Measurements from ENCODE around the gene IL32.
A peak's percentile ranks its signal among the peaks of the same experiment; 100 is the strongest.

Gene IL32

GRCh38 chr16:3112058-3112880 lies 46.8 kb downstream of the IL32 start, which contains the start of gene ZNF205 (continued):
- TF ChIP-seq HOXA7 (CRISPR knock-in tag; IDR thresholded peaks at IDR 0.05; ENCODE audit: borderline replicate concordance), result no peak
- TF ChIP-seq ZNF571 (tag by site-specific recombination; IDR thresholded peaks at IDR 0.05), result no peak
- peak; percentile 86 for TF ChIP-seq ZNF76 (tag by site-specific recombination; IDR thresholded peaks at IDR 0.05; ENCODE audit: borderline replicate concordance, low read depth)
- peak; percentile 62 for TF ChIP-seq KLF1 (tag by site-specific recombination; IDR thresholded peaks at IDR 0.05)
- TF ChIP-seq, protein P1, sequence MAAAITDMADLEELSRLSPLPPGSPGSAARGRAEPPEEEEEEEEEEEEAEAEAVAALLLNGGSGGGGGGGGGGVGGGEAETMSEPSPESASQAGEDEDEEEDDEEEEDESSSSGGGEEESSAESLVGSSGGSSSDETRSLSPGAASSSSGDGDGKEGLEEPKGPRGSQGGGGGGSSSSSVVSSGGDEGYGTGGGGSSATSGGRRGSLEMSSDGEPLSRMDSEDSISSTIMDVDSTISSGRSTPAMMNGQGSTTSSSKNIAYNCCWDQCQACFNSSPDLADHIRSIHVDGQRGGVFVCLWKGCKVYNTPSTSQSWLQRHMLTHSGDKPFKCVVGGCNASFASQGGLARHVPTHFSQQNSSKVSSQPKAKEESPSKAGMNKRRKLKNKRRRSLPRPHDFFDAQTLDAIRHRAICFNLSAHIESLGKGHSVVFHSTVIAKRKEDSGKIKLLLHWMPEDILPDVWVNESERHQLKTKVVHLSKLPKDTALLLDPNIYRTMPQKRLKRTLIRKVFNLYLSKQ (tag by site-specific recombination; IDR thresholded peaks at IDR 0.05; ENCODE audit: borderline replicate concordance), result no peak
- TF ChIP-seq PRDM10 (tag by site-specific recombination; IDR thresholded peaks at IDR 0.05), result peak; percentile 93
- no peak for TF ChIP-seq ZNF747 (tag by site-specific recombination; IDR thresholded peaks at IDR 0.05)
- no peak for TF ChIP-seq ZNF514 (tag by site-specific recombination; IDR thresholded peaks at IDR 0.05)
- 0 out of 2 replicates have a peak, but pooled peaks have one; percentile 18 for TF ChIP-seq ZNF10 (tag by site-specific recombination; IDR thresholded peaks at IDR 0.05)
- no peak for TF ChIP-seq ZNF239 (tag by site-specific recombination; IDR thresholded peaks at IDR 0.05)
- peak; percentile 86 for TF ChIP-seq GLIS2 (tag by site-specific recombination; IDR thresholded peaks at IDR 0.05)
- TF ChIP-seq, protein P2, sequence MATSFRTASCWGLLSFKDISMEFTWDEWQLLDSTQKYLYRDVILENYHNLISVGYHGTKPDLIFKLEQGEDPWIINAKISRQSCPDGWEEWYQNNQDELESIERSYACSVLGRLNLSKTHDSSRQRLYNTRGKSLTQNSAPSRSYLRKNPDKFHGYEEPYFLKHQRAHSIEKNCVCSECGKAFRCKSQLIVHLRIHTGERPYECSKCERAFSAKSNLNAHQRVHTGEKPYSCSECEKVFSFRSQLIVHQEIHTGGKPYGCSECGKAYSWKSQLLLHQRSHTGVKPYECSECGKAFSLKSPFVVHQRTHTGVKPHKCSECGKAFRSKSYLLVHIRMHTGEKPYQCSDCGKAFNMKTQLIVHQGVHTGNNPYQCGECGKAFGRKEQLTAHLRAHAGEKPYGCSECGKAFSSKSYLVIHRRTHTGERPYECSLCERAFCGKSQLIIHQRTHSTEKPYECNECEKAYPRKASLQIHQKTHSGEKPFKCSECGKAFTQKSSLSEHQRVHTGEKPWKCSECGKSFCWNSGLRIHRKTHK (tag by site-specific recombination; IDR thresholded peaks at IDR 0.05), result no peak
- TF ChIP-seq ZNF423 (tag by site-specific recombination; IDR thresholded peaks at IDR 0.05), result no peak
- TF ChIP-seq KLF10 (tag by site-specific recombination; IDR thresholded peaks at IDR 0.05), result peak; percentile 69
- TF ChIP-seq ZIC2 (tag by site-specific recombination; IDR thresholded peaks at IDR 0.05), result peak; percentile 51
- TF ChIP-seq, protein P3, sequence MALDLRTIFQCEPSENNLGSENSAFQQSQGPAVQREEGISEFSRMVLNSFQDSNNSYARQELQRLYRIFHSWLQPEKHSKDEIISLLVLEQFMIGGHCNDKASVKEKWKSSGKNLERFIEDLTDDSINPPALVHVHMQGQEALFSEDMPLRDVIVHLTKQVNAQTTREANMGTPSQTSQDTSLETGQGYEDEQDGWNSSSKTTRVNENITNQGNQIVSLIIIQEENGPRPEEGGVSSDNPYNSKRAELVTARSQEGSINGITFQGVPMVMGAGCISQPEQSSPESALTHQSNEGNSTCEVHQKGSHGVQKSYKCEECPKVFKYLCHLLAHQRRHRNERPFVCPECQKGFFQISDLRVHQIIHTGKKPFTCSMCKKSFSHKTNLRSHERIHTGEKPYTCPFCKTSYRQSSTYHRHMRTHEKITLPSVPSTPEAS (tag by site-specific recombination; IDR thresholded peaks at IDR 0.05), result peak; percentile 52; the same call in 1 of the 2 replicates
- TF ChIP-seq WT1 (tag by site-specific recombination; IDR thresholded peaks at IDR 0.05), result peak; percentile 56
- TF ChIP-seq, protein P4, sequence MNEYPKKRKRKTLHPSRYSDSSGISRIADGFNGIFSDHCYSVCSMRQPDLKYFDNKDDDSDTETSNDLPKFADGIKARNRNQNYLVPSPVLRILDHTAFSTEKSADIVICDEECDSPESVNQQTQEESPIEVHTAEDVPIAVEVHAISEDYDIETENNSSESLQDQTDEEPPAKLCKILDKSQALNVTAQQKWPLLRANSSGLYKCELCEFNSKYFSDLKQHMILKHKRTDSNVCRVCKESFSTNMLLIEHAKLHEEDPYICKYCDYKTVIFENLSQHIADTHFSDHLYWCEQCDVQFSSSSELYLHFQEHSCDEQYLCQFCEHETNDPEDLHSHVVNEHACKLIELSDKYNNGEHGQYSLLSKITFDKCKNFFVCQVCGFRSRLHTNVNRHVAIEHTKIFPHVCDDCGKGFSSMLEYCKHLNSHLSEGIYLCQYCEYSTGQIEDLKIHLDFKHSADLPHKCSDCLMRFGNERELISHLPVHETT (tag by site-specific recombination; IDR thresholded peaks at IDR 0.05), result peak; percentile 89
- no peak for TF ChIP-seq ZNF114 (tag by site-specific recombination; IDR thresholded peaks at IDR 0.05)
- TF ChIP-seq KLF16 (tag by site-specific recombination; IDR thresholded peaks at IDR 0.05), result peak; percentile 96
- TF ChIP-seq, protein P5, sequence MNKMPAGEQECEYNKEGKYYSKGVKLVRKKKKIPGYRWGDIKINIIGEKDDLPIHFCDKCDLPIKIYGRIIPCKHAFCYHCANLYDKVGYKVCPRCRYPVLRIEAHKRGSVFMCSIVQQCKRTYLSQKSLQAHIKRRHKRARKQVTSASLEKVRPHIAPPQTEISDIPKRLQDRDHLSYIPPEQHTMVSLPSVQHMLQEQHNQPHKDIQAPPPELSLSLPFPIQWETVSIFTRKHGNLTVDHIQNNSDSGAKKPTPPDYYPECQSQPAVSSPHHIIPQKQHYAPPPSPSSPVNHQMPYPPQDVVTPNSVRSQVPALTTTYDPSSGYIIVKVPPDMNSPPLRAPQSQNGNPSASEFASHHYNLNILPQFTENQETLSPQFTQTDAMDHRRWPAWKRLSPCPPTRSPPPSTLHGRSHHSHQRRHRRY (tag by site-specific recombination; IDR thresholded peaks at IDR 0.05), result no peak
- no peak for TF ChIP-seq SETDB1 (IDR thresholded peaks at IDR 0.05; ENCODE audit: insufficient read length, low read length)
- TF ChIP-seq ZNF48 (tag by site-specific recombination; IDR thresholded peaks at IDR 0.05), result no peak
- peak; percentile 59 for TF ChIP-seq ZBTB26 (tag by site-specific recombination; optimal IDR thresholded peaks at IDR 0.05)
- no peak for TF ChIP-seq ZNF140 (tag by site-specific recombination; IDR thresholded peaks at IDR 0.05)
- TF ChIP-seq ZNF155 (tag by site-specific recombination; IDR thresholded peaks at IDR 0.05), result no peak
- peak; percentile 100 for TF ChIP-seq IKZF3 (tag by site-specific recombination; IDR thresholded peaks at IDR 0.05)
- no peak for TF ChIP-seq ZNF366 (tag by site-specific recombination; conservative IDR thresholded peaks at IDR 0.05)
- no peak for TF ChIP-seq MYNN (tag by site-specific recombination; IDR thresholded peaks at IDR 0.05; ENCODE audit: borderline replicate concordance)

Data from HEK293 (cell line).